ENCODE data around the gene LSS. TPM values are rescaled to one million over a fixed set of nuclear protein-coding genes. Genes with fewer than 3 reads are reported as not detected.

LSS gene
- total RNA-seq, 1 donor from 2014 or later = 26.7 TPM

DNA sequence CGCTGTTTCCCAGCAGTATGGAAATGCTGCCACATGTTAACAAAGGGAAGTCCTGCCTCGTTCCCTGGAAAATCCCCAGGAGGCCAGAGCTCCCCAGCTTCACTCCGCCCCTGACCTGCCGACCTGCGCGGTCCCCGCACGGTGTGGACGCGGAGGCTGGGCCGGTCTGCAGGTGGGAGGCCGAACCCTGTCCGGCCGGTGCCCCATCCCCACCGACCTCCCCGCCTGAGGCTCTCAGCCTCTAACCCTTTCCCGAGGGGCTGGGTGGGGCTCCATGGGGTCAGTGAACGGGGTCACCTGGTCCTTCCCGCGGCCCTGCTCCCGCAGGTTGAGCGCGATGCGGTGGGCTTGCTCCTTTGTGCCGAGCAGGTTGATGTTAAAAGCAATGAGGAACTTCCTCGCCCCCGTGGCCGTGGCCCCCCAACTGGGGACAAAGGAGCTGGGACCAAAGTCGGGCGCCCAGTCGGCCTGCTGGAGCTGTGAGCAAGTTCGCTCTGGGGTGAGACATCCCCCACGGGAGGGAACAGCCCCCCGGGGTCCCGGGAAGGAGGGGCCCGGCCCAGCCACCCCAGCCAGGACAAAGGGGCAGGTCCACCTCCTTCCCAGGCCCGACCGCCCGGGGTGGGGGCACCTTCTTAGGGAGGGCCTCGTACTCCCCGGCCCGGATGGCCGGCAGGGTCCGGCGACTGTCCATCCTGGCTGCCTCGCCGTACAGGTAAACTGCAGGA, 77.1 kb downstream of the LSS start:
- Histone ChIP-seq H3K4me2 (no peak overlapping the region), H3K9ac (no peak overlapping the region), H3K9me3 (ENCODE audit: low read depth) (no peaks in the 10 kb centered on the region), H3K4me1 (peaks cover 10% of the 10 kb centered on the region), H3K79me2 (ENCODE audit: low read depth) (no peaks in the 10 kb centered on the region), H3K27ac (no peak overlapping the region), H4K20me1 (ENCODE audit: low read depth) (no peaks in the 10 kb centered on the region), H3K36me3 (no peaks in the 10 kb centered on the region), H3K4me3 (no peak overlapping the region), H2AFZ (replicated peaks) (no peak overlapping the region), H3F3A (ENCODE audit: low read depth) (peaks cover 15% of the 10 kb centered on the region), H3K27me3 (no peaks in the 10 kb centered on the region)
- Mint-ChIP-seq H3K4me3 (no peak overlapping the region), H3K27ac (no peak overlapping the region), H3K27me3 (ENCODE audit: insufficient read depth, low read depth) (peaks cover 8% of the 10 kb centered on the region), H3K4me1 (peaks cover 20% of the 10 kb centered on the region), H3K9me3 (no peaks in the 10 kb centered on the region), H3K36me3 (no peaks in the 10 kb centered on the region)
- TF ChIP-seq EZH2 (IDR thresholded peaks at IDR 0.05) = no peak
- TF ChIP-seq CTCF (IDR thresholded peaks at IDR 0.05) = no peak
- TF ChIP-seq EZH2phosphoT487 (IDR thresholded peaks at IDR 0.05) = no peak
- no peak for DNase-seq (ENCODE audit: low spot score)

DNA sequence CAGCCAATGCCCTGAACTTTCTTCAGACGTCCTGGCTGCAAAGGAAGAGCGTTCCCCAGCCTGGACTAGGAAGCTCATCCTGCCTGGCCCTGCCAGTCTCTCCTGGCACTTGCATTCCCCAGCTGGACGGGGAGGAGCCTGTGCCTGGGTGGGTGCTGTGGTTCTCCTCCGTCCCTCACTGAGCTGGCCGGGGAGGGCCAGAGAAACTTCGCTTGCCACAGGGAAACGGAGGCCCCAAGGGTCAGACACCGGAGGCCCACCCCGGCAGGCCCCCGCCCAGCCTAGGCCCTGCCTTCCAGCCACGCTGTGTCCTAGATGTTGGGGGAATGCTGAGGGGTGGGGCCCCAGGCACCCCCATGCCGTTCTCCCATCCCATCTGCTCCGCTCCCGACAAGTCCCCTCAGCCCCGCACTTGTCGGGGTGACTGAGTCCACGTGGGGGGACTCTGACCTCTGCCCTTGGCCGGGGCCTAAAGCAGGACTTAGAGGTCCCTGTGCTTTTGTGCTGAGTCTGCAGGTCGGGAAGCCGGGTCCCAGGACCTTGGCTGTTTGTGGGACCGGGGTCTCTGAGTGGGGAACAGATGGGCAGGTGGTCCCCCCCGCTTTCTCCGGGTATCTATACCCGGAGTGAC, 78.0 kb downstream of the LSS start:
- H3F3A ChIP-seq (ENCODE audit: low read depth) = peaks cover 15% of the 10 kb centered on the region
- no peaks in the 10 kb centered on the region for H3K36me3 ChIP-seq
- peak overlapping the region; percentile 87 for H3K27ac Mint-ChIP-seq
- no peak overlapping the region for H3K4me3 Mint-ChIP-seq
- TF ChIP-seq EZH2phosphoT487 (IDR thresholded peaks at IDR 0.05) = no peak
- no peak for TF ChIP-seq EZH2 (IDR thresholded peaks at IDR 0.05)
- no peak for TF ChIP-seq CTCF (IDR thresholded peaks at IDR 0.05)
- peaks cover 15% of the 10 kb centered on the region for H3K4me1 Mint-ChIP-seq
- no peaks in the 10 kb centered on the region for H3K36me3 Mint-ChIP-seq
- no peak overlapping the region for H3K9ac ChIP-seq
- H3K27me3 Mint-ChIP-seq (ENCODE audit: insufficient read depth, low read depth) = peaks cover 6% of the 10 kb centered on the region
- no peak for DNase-seq (ENCODE audit: low spot score)
- no peaks in the 10 kb centered on the region for H3K27me3 ChIP-seq
- H2AFZ ChIP-seq (replicated peaks) = no peak overlapping the region
- no peak overlapping the region for H3K4me3 ChIP-seq
- H3K9me3 ChIP-seq (ENCODE audit: low read depth) = no peaks in the 10 kb centered on the region
- no peak overlapping the region for H3K4me2 ChIP-seq
- H3K27ac ChIP-seq = no peak overlapping the region
- H3K79me2 ChIP-seq (ENCODE audit: low read depth) = no peaks in the 10 kb centered on the region
- peaks cover 10% of the 10 kb centered on the region for H3K4me1 ChIP-seq
- no peaks in the 10 kb centered on the region for H3K9me3 Mint-ChIP-seq
- no peaks in the 10 kb centered on the region for H4K20me1 ChIP-seq (ENCODE audit: low read depth)

DNA sequence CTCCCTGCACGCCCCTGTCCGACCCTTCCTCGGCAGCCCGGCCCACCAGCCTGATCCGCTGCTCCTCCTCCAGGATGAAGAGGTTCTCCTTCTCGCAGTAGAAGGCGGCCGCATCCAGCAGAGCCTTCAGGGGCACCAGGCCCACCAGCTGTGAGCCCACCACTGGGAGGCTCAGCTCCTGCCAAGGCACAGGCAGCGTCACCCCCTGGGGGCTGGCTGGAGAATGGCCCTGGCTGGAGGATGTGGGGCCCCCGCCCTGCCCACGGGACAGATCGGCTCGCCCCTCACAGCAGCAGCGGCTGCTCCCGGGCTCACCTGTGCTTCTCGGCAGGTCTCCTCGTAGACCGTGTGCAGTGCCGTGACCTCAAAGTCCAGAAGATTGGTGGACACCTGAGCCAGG, 78.5 kb downstream of the LSS start:
- Histone ChIP-seq H3K27me3 (no peaks in the 10 kb centered on the region), H3F3A (ENCODE audit: low read depth) (peaks cover 15% of the 10 kb centered on the region), H4K20me1 (ENCODE audit: low read depth) (no peaks in the 10 kb centered on the region), H3K9ac (no peak overlapping the region), H3K79me2 (ENCODE audit: low read depth) (no peaks in the 10 kb centered on the region), H3K36me3 (no peaks in the 10 kb centered on the region), H3K27ac (no peak overlapping the region), H3K4me3 (no peak overlapping the region), H3K9me3 (ENCODE audit: low read depth) (no peaks in the 10 kb centered on the region), H2AFZ (replicated peaks) (no peak overlapping the region), H3K4me1 (peaks cover 10% of the 10 kb centered on the region), H3K4me2 (no peak overlapping the region)
- peaks cover 15% of the 10 kb centered on the region for H3K4me1 Mint-ChIP-seq
- H3K4me3 Mint-ChIP-seq = no peak overlapping the region
- H3K9me3 Mint-ChIP-seq = no peaks in the 10 kb centered on the region
- H3K27ac Mint-ChIP-seq = no peak overlapping the region
- no peak for DNase-seq (ENCODE audit: low spot score)
- no peaks in the 10 kb centered on the region for H3K36me3 Mint-ChIP-seq
- TF ChIP-seq CTCF (IDR thresholded peaks at IDR 0.05) = no peak
- no peak for TF ChIP-seq EZH2phosphoT487 (IDR thresholded peaks at IDR 0.05)
- no peak for TF ChIP-seq EZH2 (IDR thresholded peaks at IDR 0.05)
- peaks cover 6% of the 10 kb centered on the region for H3K27me3 Mint-ChIP-seq (ENCODE audit: insufficient read depth, low read depth)

Data from neural progenitor cell (in vitro differentiated cells).